ENCODE data around the gene NEUROD1. TPM values are rescaled to one million over a fixed set of nuclear protein-coding genes. Genes with fewer than 3 reads are reported as not detected.
"Not testable (repeated sequence)": the region's sequence is repeated elsewhere in the genome, so short reads cannot be mapped to it uniquely, and the experiment has no call there.

The NEUROD1 gene
- not detected for total RNA-seq

DNA sequence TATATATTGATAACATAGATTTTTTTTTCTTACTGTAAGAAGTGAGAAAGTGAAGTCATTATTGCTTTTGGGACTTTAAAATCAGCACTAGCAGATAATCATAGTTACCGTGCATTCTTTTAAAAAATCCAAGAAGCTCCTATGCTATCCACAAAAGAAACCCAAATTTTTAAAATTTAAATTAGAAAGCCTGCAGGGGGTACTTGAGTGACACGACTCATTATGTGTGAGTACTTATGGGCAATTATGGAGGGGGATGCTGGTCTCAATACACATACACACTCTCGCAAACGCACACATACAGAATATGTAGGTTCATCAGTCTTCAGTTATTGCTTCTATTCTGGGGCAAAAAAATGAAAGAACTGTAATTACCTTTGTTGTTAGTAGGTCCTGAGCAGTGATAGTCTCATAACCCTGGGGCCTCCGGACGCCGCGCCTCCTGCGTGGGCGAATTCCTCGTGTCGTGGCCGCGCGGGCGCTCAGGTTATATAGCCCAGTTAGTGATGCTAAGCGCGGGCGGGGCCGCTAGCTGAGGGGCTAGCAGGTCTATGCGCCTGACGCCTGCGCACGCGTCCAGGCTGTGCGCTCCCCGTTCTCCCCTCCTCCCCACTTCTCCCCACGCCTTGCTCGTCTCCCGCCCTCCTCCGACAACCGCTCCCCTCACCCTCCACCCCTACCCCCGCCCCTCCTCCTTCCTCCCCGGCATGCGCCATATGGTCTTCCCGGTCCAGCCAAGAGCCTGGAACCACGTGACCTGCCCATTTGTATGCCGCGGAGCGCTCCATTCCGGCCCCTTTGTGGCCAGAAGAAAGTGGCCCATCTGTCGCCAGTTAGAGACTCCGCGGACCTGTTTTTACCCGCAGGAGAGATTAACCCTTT, at the start of gene NEUROD1:
TSS of gene NEUROD1 (minus strand) at position 463 of the 882 bp plus-strand sequence. CDS start 1,657 bp downstream, outside the sequence.
- DNase-seq (ENCODE audit: low spot score in 2 of 2), result peak in 1 of 2 donors; percentile 16
- ATAC-seq, result peak; percentile 17 to 43
- peak within 1 kb of the TSS in 1 of 2 donors; percentile 81 for H3K27ac Mint-ChIP-seq

DNA sequence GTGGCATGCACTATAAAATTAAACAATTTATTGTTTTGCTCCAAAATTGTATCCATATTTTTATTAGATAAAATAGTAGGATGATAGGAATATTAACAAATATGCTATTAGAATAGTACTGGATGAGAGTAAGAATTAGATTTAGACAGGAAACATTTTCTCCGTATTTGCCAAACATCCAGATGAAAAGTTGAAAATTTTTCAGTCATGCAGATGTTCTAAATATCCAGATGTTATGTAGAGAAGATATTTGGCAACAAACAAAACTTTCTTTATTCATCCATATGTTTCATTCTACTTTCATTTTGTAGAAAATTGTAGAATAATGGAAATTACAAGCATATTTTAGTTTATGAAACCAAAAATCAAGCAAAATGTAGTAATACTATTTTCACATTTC, 45.2 kb upstream of the NEUROD1 start:
- Mint-ChIP-seq H3K36me3 (no peaks in the 10 kb centered on the region), H3K9me3 (peaks cover 0 to 3% of the 10 kb centered on the region in 2 donors), H3K27ac (no peak overlapping the region)
- ATAC-seq (no peak), DNase-seq (ENCODE audit: low spot score in 2 of 2) (no peak)

More for the DNA sequence above, at the start of gene NEUROD1:
- Mint-ChIP-seq H3K9me3 (peaks cover 4 to 10% of the 10 kb centered on the region in 2 donors), H3K36me3 (peaks cover 31 to 48% of the 10 kb centered on the region in 2 donors)

DNA sequence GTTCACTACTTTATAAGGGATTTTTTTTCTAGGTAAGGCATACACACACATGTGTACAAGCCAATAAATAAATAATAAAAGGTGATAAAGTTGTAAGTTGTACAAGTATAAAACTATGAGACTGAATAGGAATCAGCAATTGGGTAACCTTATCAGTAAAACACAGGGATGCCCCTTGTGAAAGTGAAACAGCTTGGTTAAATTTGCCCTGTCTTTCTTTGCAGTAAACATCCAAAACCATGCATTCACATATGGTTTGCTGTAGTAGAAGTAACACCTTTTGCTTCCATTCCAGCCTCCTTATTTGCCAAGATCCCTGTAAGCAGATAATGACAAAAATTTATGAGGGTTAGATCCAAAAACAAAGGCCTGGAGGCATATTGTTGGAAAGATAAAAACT, 44.3 kb upstream of the NEUROD1 start:
- ATAC-seq (no peak), DNase-seq (ENCODE audit: low spot score in 2 of 2) (no peak)
- Mint-ChIP-seq H3K27ac (no peak overlapping the region), H3K9me3 (peaks cover 0 to 3% of the 10 kb centered on the region in 2 donors), H3K36me3 (no peaks in the 10 kb centered on the region)

DNA sequence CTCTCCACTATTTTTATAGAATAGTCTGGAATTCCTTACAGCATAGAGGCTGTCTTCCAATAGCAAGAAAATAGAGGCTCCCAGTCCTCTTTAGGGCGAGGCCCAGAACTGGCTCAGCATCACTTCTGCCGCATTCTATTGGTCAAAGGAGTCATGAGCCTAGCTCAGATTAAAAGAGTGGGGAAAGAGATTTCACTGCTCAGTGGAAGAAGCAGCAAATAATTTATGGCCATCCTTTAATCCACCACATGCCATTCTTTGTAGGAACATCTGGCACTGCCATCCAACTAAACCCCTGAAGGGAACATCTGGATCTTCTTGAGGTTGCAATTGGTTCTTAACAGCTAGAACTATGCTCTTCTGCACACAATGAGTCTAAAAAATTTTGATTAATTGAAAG, 43.4 kb upstream of the NEUROD1 start:
- no peaks in the 10 kb centered on the region for H3K36me3 Mint-ChIP-seq
- ATAC-seq, result no peak
- no peak overlapping the region for H3K27ac Mint-ChIP-seq
- no peak for DNase-seq (ENCODE audit: low spot score in 2 of 2)
- peaks cover 0 to 3% of the 10 kb centered on the region in 2 donors for H3K9me3 Mint-ChIP-seq

DNA sequence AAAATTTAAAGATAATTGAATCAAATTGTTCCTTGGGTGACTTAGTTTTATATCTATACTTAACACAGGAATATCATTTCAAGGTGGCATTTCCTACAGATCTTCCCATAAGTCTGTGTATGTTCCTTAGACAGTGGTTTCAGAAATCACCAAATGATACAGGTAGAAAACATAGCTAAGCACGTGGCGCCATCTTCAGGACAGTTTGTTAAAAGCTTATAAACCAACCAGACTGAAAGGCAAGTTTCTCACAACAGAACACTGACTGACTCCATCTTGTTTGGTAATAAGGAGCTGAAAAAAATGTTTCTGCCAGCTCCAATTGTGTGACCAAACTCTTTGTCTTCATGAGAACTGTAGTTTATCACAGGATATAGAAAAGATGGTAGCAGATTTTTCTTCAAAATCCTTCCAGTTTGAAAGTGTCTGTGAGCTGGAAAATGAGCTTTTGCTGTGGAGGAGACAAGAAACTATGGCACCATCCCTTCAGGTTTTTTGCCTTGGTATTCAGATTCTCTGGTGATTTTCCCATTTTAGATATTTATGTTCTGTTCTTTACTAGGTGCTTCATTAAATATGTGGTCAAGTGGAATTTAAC, 34.8 kb upstream of the NEUROD1 start:
- no peaks in the 10 kb centered on the region for H3K36me3 Mint-ChIP-seq
- ATAC-seq, result peak; percentile 71 to 79
- no peaks in the 10 kb centered on the region for H3K9me3 Mint-ChIP-seq
- DNase-seq (ENCODE audit: low spot score in 2 of 2), result peak in 1 of 2 donors; percentile 75
- H3K27ac Mint-ChIP-seq, result no peak overlapping the region

DNA sequence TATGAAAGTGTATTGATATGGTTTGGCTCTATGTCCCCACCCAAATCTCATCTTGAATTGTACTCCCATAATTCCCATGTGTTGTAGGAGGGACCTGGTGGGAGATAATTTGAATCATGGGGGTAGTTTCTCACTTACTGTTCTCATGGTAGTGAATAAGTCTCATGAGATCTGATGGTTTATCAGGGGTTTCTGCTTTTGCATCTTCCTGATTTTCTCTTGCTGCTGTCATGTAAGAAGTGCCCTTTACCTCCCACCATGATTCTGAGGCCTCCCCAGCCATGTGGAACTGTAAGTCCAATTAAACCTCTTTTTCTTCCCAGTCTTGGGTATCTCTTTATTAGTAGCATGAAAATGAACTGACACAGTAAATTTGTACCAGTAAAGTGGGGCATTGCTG, 30.7 kb upstream of the NEUROD1 start:
- not testable (repeated sequence) for DNase-seq (ENCODE audit: low spot score in 2 of 2); ATAC-seq; H3K36me3 Mint-ChIP-seq; H3K9me3 Mint-ChIP-seq; H3K27ac Mint-ChIP-seq

DNA sequence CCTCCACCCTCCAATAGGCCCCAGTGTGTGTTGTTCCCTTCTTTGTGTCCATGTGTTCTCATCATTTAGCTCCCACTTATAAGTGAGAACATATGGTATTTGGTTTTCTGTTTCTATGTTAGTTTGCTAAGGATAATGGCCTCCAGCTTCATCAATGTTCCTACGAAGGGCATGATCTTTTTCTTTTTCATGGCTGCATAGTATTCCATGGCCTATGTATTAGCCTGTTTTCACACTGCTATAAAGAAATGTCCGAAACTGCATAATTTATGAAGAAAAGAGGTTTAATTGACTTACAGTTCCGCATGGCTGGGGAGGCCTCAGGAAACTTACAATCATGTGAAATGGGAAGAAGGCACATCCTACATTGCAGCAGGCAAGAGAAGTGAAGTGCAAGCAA, 22.2 kb upstream of the NEUROD1 start:
- ATAC-seq; DNase-seq (ENCODE audit: low spot score in 2 of 2); H3K9me3 Mint-ChIP-seq; H3K27ac Mint-ChIP-seq; H3K36me3 Mint-ChIP-seq: not testable (repeated sequence)

DNA sequence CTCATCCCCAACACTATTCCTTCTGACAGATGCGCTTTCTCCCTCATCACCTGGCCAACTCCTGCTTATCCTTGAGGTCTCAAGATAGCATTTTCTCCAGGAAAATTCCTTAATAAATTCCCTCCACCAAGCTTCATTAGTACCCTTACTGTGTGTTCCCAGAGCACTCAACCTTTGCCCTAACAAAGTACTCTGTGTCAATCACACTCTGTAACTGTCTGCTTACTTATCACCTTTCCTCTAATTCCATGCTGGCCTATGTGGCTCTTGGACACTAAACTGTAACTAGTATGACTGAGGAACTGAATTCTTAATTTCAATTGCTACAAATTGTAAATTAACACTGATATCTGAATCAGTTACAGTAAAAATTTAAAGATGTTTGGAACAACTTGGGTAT, 17.9 kb upstream of the NEUROD1 start:
- H3K27ac Mint-ChIP-seq, result no peak overlapping the region
- H3K36me3 Mint-ChIP-seq, result peaks cover 0 to 7% of the 10 kb centered on the region in 2 donors
- DNase-seq (ENCODE audit: low spot score in 2 of 2) (no peak), ATAC-seq (no peak)
- H3K9me3 Mint-ChIP-seq, result peaks cover 4 to 8% of the 10 kb centered on the region in 2 donors

DNA sequence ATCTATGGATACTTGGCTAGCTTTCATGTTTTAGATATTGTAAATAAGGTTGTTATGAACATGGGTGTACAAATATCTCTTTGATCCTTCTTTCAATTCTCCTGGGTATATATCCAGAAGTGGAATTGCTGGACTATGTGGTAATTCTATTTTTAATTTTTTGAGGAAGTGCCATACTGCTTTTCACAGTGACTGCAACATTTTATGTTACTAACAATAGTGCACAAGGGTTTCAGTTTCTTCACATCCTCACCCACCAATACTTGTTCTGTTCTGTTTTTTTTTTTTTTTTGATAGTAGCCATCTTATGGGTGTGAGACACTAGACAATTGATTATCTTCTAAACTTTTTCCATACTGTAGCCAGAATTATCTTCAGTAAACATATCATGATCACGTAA, 17.3 kb upstream of the NEUROD1 start:
- ATAC-seq (no peak), DNase-seq (ENCODE audit: low spot score in 2 of 2) (no peak)
- no peak overlapping the region for H3K27ac Mint-ChIP-seq
- H3K36me3 Mint-ChIP-seq, result peaks cover 0 to 2% of the 10 kb centered on the region in 2 donors
- H3K9me3 Mint-ChIP-seq, result peaks cover 2 to 3% of the 10 kb centered on the region in 2 donors

DNA sequence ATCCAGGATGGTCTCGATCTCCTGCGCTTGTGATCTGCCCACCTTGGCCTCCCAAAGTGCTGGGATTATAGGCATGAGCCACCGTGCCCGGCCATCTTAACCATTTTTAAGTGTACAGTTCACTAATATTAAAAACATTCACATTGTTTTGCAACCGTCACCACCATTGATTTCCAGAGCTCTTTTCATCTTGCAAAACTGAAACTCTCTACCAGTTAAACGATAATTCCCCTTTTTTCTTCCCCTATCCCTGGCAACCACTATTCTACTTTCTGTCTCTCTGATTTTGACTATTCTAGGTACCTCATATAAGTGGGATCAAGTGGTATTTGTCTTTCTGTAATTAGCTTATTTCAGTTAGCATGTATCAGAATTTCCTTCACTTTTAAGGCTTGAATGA, 16.8 kb upstream of the NEUROD1 start:
- Mint-ChIP-seq H3K36me3 (no peaks in the 10 kb centered on the region), H3K9me3 (no peaks in the 10 kb centered on the region), H3K27ac (no peak overlapping the region)
- no peak for DNase-seq (ENCODE audit: low spot score in 2 of 2)
- no peak for ATAC-seq

DNA sequence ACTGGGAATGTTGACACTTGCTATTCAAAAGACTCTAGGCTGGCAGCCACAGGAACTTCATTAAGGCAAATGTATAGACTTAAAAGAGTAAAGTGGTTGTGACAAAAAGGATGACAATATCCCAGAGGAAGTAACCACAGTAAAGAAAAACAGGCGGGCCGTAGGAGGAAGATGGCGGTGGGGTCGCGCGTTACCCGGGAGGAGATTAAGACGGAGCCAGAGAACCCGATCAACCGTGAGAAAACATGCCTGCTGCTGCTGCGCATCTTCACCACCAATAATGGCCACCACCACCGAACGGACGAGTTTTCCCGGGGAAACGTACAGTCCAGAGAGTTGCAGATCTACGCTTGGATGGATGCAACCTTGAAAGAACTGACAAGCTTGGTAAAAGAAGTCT, 14.0 kb upstream of the NEUROD1 start:
- no peaks in the 10 kb centered on the region for H3K9me3 Mint-ChIP-seq
- no peak overlapping the region for H3K27ac Mint-ChIP-seq
- ATAC-seq (no peak), DNase-seq (ENCODE audit: low spot score in 2 of 2) (no peak)
- H3K36me3 Mint-ChIP-seq, result no peaks in the 10 kb centered on the region

DNA sequence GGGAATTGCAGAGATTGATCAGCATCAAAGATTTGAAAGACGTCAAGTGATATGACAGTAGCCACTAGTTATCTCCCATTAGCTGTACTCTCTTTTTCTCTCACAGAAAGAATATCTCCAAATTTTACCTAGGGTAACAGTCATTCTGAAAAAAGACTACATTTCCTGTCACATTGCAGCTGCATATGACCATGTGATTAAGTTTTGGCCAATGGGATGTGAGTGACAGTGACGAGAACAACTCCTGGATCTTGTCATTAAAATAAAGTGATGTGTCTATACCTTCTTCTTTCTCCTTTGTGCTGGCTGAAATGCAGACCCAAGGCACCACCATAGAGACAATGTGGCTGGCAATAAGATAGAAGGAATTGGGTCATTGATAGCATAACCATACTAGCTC, 10.5 kb upstream of the NEUROD1 start:
- Mint-ChIP-seq H3K9me3 (no peaks in the 10 kb centered on the region), H3K27ac (no peak overlapping the region)
- no peak for ATAC-seq

DNA sequence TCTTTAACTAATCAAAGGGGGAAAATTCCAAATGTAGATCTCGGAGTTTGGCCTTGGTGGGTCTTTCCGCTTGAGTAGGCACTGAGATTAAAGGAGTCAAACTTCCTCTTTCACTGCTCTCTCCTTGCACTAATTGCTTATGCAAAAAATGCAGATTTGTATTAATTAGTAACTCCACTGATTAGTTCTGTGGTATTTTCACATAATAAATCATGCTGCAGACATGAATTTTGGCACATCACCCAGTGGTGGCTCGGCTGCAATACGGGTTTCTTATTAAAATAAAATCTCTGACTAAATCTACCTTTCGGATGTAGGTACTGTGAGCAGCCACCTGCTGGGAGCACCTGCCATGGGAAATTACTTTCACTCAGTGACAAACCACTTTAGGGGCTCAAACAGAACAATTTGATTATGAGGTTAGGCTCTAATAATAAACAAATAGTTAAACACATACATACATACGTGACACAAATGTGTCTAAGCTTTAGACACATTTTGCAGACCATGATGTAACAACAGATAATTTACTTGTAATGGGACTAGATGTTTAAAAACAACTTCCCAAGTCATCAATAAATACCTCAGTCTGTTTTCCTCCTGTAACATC, 6.4 kb upstream of the NEUROD1 start:
- peaks cover 0 to 4% of the 10 kb centered on the region in 2 donors for H3K9me3 Mint-ChIP-seq
- no peak for DNase-seq (ENCODE audit: low spot score in 2 of 2)
- no peak overlapping the region for H3K27ac Mint-ChIP-seq
- ATAC-seq, result no peak
- H3K36me3 Mint-ChIP-seq, result peaks cover 3 to 19% of the 10 kb centered on the region in 2 donors

More for the DNA sequence above, 10.5 kb upstream of the NEUROD1 start:
- no peak for DNase-seq (ENCODE audit: low spot score in 2 of 2)
- H3K36me3 Mint-ChIP-seq, result no peaks in the 10 kb centered on the region

DNA sequence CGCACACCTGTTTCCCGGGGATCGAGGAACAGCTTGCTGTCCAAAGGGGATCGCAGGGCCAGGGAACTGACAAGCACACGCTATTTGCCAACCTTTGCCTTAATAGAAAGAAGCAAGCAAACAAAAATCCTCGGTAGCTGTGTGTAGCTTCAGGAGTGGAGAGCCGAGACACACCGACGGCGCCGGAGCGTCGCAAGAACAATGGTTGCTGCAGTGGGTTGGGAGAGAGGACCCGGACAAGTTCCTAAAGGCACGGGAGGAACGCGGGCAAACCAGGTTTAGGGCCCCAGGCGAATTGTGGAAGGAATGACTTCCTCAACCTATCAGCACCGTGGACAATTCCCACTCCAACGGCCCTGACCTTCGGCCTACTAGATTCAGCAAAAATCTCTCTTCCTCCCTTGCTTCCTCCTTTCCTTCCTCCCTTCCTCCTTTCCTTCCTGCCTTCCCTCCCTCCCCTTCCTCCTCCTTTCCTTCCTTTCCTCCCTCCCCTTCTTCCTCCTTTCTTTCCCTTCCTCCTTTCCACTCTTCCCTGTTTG, 4.9 kb upstream of the NEUROD1 start:
- Mint-ChIP-seq H3K27ac (no peak overlapping the region), H3K9me3 (peaks cover 0 to 4% of the 10 kb centered on the region in 2 donors), H3K36me3 (peaks cover 11 to 27% of the 10 kb centered on the region in 2 donors)
- ATAC-seq (no peak), DNase-seq (ENCODE audit: low spot score in 2 of 2) (no peak)

DNA sequence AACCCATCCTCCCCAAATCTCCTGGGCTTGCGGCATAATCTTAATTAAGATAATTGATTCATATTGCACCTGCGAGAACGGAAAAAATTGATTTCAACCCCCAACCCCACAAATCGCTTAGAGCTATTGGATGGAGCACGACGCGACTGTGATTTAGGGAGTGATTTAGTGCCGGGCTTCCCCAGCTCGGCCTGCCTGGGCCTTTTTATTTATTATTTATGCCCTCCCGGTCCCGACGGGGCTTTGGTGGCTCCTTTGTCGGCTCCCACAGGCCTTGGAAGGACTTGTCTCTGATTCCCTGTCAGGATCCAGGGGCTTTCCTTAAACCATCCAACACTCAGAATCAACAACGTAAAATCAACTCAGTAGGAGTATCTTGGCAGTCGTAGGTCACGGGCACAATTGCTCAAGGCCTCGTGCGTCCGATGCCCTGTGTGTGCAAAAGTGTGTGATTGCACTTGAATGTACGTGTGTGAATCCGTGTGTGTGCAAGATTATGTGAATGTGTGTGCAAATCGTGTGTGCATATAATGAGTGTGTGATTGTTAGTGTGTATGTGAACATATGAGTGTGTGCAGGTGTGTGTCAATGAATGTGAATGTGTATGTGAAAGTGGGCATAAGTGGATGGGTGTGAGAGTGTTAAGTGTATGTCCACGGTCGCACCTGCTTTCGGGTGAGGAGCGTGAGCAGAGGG, 4.3 kb upstream of the NEUROD1 start:
- no peak for ATAC-seq
- peaks cover 12 to 29% of the 10 kb centered on the region in 2 donors for H3K36me3 Mint-ChIP-seq
- DNase-seq (ENCODE audit: low spot score in 2 of 2), result no peak
- H3K9me3 Mint-ChIP-seq, result peaks cover 0 to 4% of the 10 kb centered on the region in 2 donors
- no peak overlapping the region for H3K27ac Mint-ChIP-seq

Data from activated naive CD4-positive, alpha-beta T cell treated with anti-CD3 and anti-CD28 coated beads, Interleukin-2, amount 50 U/mL, for 72 hours (primary cell).